GF-D8 (cell line): ENCODE measurements around the gene TSHZ3.

Source experiments
- DNase-seq: peaks from one replicate; lab custom pipeline; 2025; lab: John Stamatoyannopoulos, UW

The TSHZ3 gene

DNA sequence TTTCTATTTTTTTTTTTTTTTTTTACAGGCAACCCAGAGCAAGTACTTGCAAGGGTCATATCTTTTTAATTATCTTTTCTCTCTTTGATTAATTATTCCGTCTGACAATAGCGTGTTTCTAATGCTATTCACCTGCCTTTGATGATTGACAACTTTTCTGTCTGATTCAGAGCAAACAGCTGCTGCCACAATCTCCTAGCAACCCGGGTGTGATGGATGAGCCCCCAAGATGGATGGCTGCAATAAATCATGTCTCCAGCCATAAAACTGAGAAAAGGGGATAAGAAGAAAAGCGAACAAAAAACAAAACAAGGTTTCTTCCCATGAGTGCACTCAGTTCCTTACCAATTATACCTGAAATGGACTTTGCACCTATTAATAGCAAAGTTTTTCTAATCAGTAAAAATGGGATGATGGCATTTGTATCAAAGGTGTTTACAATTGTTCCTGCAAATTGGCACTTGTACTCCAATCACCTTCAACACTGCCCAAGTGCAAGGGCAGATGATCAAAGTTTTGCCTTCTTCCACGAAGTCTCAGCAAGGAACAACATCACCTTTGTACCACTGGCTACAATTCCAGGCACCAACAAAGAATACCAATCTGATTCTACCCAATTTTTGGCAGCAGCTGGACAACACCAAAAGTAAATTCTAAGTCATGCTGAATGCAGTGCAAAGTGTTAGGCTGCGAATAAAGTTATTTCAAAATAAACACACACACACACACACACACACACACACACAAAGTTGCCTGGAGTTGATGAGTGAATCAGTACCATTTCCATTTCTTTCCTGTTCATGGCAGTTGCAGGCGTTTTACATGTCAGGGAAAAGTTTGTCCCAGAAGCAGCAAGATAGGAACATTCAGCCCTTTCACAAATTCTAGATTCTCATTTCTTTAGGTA is 12.0 kb downstream of the TSHZ3 start:
- DNase-seq = no peak

- no peak for DNase-seq
Measured at GRCh38 chr19:31335716-31336115, 13.5 kb downstream of the TSHZ3 start.

DNA sequence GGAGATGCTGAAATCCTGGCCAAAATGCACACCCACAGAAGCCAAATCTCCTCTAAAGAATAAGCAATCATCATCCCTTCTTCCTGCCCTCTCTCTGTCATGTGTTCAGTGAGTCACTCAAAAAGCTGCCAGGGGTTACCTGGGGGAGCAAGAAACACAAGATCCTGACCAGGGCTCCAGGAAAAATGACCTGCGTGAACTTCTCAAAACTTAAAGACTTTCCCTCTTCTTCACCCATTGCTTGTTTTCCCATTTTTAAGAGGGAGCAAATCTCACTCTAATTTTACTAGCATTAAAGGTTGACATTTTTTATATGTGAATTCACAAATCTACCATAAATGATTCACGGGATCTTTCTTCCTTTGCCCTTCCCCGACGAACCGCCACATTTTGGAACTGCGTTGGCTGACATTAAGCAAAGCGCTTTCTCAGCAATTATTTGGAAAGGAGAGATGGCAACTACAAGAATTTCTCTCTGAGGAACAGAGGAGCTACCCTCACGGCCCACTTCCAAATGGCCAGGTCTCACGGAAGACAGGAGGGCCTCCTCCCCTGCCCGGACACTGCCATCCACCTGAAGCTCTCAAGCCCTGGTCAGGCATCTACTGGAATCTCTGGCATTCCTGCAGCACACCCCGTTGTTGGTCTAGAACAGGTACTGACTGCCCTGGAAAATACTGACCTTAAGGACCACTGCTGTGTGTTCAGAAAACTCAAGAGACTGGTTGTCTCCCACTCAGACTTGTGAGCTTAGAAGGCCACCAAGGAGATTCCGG is 14.2 kb downstream of the TSHZ3 start:
- no peak for DNase-seq

DNA sequence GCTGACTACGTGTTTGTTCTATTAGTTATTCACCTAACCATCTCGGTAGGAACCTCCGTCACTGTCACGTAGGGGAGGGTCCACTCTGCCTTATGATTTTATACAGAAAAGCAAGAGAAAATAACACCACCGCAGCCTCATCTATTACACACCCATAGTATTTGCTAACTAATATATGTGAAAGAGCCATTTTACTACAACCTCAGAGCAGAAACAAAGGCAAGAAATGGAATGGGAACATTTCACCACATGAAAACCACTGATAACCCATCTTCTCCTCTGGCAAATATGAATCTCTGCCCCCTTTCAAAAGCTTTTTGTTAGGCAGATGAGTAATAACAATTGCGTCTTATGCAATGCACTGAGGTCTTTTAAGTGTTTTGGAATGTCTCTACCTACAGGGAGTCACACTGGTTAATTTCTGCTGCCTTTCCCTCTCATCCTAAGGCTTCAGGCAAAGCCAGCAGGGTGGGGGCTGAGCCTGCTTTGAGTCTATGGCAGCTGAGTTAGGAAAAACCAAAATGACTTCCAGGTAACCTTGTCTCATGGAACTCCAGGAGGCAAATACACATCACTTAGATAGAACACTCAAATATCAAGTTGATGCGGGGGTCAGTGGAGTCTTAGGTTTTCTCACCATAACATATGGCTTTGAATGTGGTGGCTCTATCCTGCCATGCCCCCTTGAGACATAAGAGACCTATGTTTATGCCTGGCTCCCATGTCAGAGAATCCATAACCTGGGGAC is 15.0 kb downstream of the TSHZ3 start:
- no peak for DNase-seq

DNA sequence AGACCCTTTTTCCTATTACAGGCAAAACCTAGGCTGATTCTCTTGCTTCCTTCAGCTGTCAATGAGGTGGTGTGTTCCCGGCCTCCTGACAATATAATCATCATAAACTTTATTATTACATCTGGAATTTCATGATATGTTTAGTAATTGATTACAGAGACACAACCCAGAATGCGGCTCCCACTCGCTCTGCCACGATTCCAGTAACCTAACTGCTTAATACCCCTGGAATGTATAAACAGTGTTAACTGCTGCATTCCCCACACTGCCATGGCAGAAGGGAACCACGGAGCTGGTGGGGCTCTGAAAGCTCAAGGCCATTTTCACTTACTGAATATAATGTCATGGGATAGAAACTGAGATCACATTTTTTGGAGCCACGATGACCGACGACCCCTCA is 17.1 kb downstream of the TSHZ3 start:
- DNase-seq = no peak

GRCh38 chr19:31331536-31331935 is 17.7 kb downstream of the TSHZ3 start:
- no peak for DNase-seq

DNA sequence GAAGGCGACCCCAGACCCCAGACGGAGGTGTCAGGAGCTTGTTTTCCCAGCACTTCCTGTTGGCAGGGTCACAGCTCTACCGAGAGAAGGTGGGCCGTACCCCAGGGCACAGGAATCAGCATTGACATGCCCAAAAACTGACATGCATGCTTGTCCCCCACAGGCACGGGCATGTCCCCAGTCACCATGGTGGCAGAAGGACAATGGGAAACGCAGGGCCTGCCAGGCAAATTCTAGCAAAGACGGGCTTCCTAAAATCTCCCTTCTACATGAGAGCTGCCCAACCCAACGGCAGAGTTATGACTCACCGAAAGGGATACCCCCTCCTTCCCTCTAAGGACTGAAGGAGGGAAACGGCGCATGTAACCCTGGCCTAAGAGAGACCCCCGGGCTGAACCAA is 18.5 kb downstream of the TSHZ3 start:
- no peak for DNase-seq

GRCh38 chr19:31330237-31330636 is 19.0 kb downstream of the TSHZ3 start:
- DNase-seq = no peak

- no peak for DNase-seq
Measured at GRCh38 chr19:31329819-31330218, 19.4 kb downstream of the TSHZ3 start.

DNA sequence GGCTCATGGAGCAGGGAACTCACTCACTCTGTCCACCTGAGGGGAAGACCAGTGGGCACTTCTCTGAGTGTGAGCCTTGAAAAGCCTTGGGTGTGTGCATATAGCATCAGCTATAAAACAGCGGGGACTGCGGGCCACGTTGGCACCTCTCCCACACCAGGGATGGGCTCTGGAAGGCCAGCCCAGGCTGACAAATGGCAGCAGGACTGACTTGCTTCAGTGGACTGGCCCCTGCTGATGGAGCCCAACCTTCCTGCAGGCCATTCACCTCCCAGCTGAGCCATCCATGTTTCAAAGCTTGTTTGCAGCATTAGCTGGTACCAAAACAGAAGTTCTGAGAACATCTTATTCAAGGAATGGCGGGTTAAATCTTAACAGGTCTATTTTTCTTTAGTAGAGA is 21.0 kb downstream of the TSHZ3 start:
- DNase-seq = no peak

- no peak for DNase-seq
Measured at GRCh38 chr19:31326329-31327028, 22.8 kb downstream of the TSHZ3 start.

GRCh38 chr19:31325342-31325741 is 23.9 kb downstream of the TSHZ3 start:
- DNase-seq = no peak

DNA sequence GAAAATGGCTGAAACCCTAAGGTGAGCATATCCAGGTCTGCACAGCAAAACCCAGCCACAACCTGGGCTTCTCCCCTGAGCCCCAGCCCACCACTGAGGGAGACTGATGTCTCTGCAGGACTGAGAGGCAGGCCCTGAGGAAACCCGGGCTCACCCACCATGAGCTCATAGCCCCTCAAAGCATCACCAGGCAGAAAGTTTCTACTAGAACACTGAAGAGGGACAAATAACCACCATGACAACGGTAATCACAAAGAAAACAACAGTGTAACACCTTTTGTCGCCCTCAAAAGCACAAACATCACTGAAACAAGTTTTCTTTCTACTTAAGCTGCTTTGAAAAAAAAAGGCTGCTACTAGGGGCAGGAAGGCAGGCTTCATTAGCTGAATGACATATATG is 29.8 kb downstream of the TSHZ3 start:
- DNase-seq = no peak

DNA sequence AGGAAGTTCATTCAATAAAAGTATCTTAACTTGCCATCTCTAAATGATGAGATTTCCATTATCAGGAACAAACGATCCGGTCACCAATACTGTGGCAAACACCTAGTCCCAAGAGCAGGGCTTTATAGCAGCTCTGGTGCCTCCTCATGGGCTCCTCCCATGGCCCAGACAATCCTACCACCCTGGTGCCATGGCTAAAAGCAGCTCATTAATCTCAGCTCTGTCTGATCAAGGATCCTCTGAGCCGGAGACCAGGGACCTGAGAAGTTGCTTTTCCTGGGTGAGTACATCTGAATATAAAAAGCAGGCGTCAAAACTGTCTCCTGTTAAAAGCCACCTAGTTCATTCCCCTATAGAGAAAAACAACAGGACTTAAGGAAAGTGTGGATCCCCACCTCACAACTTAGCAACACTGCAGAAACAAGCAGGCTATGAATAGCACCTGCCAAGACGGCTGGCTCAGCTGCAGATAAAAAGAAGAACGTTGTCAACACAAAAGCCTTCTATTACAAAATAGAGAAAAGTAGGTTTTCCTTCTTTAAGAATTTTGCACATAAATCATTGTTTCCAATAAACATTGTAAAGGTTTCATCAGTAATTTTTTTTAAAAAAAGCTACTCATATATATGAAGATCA is 30.3 kb downstream of the TSHZ3 start:
- DNase-seq = no peak

GRCh38 chr19:31317570-31317969 is 31.7 kb downstream of the TSHZ3 start:
- DNase-seq = no peak

DNA sequence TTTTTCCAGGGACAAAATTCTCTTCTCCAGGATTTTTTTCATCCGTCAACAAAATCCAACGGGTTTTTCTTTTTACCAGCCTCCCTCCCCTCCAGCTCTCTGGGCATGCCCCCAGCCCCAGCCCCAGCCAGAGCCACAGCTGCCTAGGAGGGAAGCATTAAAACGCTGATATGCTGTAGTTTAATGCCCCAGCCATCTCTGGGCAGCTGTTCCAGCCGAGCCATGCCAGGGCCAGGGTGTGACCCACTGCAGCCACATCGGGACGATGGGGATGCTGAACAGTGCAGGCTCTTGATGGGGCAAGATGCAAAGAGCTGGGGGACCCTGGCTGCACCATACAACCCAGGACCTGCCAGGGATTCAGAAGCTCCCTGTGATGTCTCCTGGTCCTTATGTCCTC is 32.1 kb downstream of the TSHZ3 start:
- no peak for DNase-seq

DNA sequence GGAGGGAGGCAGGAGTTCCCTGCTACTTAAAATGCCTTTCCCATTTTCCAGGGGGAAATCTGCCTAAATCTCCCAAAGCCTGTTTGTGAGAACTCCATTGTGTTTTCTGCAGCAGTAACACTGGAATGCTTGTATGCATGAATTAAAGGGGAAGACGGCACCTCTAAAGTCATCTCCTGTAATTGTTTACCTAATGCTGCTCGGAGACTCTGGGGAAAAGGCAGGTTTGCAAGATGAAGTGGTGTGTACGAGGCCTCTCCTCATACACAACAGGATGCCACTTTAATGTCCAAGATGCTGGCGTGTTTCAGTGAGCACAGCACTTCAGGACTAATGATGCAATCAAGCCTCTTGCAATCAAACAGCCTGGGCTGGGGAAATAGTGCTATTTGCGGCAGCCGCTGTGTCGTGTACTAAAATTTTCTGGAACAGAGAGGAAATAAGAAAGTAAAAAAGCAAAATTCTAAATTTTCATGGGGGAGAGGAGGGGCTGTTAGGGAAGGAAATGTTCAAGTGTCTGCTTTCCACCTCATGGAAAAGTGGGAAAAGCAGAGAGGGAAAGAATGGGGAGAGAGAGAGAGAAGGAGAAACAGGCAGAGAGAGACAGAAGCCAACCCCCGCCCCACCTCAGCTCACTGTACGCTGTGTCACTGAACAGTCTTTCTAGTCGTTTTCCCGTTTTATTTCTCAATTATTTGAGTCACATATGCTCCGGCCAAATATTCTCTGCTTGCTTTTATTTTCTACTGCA is 32.9 kb downstream of the TSHZ3 start:
- no peak for DNase-seq

DNA sequence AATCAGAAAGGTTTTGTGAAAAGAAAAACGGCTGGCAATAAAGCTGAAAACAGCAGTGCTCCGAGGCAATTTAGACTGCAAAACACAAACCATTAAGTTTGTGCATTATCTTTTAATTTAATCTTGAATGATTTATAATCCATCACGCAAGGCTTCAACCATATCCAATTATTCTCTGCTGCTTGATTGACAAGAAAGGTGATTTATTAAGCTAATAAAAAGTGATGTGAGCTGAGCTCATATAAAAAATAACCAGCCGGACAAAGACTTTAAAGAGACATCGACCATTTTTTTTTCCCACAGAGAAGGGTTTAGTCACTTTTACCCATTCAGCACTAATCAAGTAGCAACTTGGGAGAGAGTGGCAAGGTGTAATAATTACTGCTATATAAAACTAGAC is 33.6 kb downstream of the TSHZ3 start:
- no peak for DNase-seq

DNA sequence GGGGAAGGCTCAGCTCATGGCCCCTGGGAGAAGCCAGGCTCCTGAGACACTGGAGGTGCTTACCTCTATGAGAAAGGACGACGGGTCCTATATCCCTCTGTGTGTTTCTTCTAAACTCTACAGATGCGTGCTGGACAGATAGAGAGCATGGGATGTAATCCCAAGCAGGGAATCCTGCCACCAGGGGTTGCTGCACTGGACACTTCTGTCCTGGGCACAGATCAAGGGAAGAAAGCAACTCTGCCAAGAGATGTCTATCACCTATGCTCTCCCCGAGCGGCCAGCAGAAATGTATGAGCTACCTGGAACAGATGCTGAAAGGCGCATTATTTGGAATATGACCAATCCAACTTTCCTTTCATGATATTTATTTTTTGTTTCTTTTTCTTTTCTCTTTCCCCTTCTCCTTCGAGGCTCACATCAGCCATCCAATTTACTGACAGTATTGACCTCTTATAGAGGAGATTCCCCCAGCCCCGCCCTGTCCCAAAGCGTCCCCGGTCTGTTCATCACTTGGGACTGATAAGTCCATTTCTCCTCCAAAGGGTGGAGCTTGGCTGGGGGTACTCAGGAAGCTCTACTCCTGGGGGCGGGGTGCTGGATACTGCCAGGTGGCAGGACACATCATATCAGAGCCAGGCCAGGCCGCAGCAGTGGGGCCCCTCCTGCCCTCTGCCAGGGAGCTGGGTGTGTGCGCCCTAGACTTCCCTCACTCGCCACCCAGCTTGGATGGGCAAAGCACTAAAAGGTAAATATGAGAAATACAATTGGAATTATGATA is 34.2 kb downstream of the TSHZ3 start:
- no peak for DNase-seq

GRCh38 chr19:31314156-31314555 is 35.1 kb downstream of the TSHZ3 start:
- no peak for DNase-seq
